PC-3 (cell line): ENCODE data around the gene HEPH. TPM values are rescaled to one million over a fixed set of nuclear protein-coding genes. Genes with fewer than 3 reads are reported as not detected.

Source experiments
- ATAC-seq: fragments of 200-7000 bp; cut with Tn5 transposase; 2 replicates; pipeline ENCODE4 v1.9.1; 2020; ENCODE audit warnings: mild to moderate bottlenecking, moderate library complexity
- BruUV-seq: library from RNA; stranded (reverse); fragments of 400-500 nt; replicated peaks from 2 replicates; lab custom pipeline; 2021; lab: Mats Ljungman, UMichigan
- CTCF ChIA-PET: fragments of 300-600 bp; sonication (Branson Sonifier 250); formaldehyde crosslinking; loops from one replicate; lab custom pipeline; 2022; ENCODE audit warnings: antibody characterized with exemption; lab: Charles Lee
- POLR2A ChIA-PET: fragments of 300-600 bp; sonication (Branson Sonifier 250); formaldehyde crosslinking; loops from one replicate; lab custom pipeline; 2022; ENCODE audit warnings: antibody characterized with exemption; ENCODE audit not compliant: unreplicated experiment; lab: Charles Lee
- DNase-seq: peaks from one replicate; pipeline ENCODE4 v3.0.0-alpha.2; 2015
- H2AFZ ChIP-seq: fragments of 300-600 bp; sonication (generic); 2 replicates; pipeline ENCODE4 v1.6.0; 2016; ENCODE audit warnings: antibody characterized with exemption, low read length
- H3F3A ChIP-seq: fragments of 300-600 bp; sonication (generic); one replicate; pipeline ENCODE4 v1.6.0; 2017; ENCODE audit warnings: antibody characterized with exemption, low read length, control low read depth, mild to moderate bottlenecking; ENCODE audit not compliant: unreplicated experiment
- H3K27ac ChIP-seq: fragments of 300-600 bp; sonication (generic); 2 replicates; pipeline ENCODE4 v1.5.1; 2016; ENCODE audit warnings: mild to moderate bottlenecking, low read length
- H3K27me3 ChIP-seq: fragments of 300-600 bp; sonication (generic); 2 replicates; pipeline ENCODE4 v1.6.1; 2016; ENCODE audit warnings: low read length, mixed read lengths
- H3K36me3 ChIP-seq: fragments of 300-600 bp; sonication (generic); 2 replicates; pipeline ENCODE4 v1.6.1; 2016; ENCODE audit warnings: low read depth, mixed run types, low read length, mixed read lengths
- H3K4me1 ChIP-seq: fragments of 300-600 bp; sonication (generic); 2 replicates; pipeline ENCODE4 v1.5.1; 2016; ENCODE audit warnings: low read length; ENCODE audit not compliant: insufficient read depth
- H3K4me2 ChIP-seq: fragments of 300-600 bp; sonication (generic); 2 replicates; pipeline ENCODE4 v1.6.0; 2016; ENCODE audit warnings: low read length
- H3K4me3 ChIP-seq: fragments of 300-600 bp; sonication (generic); 2 replicates; pipeline ENCODE4 v1.5.1; 2016; ENCODE audit warnings: mild to moderate bottlenecking, low read length, mixed read lengths
- H3K79me2 ChIP-seq: fragments of 300-600 bp; sonication (generic); 2 replicates; pipeline ENCODE4 v1.6.1; 2017; ENCODE audit warnings: low read length, mixed read lengths
- H3K9ac ChIP-seq: fragments of 300-600 bp; sonication (generic); 2 replicates; pipeline ENCODE4 v1.6.0; 2016; ENCODE audit warnings: mild to moderate bottlenecking, low read length
- H3K9me2 ChIP-seq: fragments of 300-600 bp; sonication (generic); replicated peaks from 2 replicates; pipeline ENCODE4 v1.6.1; 2016; ENCODE audit warnings: mixed run types, low read length, mixed read lengths
- H3K9me3 ChIP-seq: fragments of 300-600 bp; sonication (generic); 2 replicates; pipeline ENCODE4 v1.6.1; 2016; ENCODE audit warnings: low read length, mixed read lengths
- H4K20me1 ChIP-seq: fragments of 300-600 bp; sonication (generic); 2 replicates; pipeline ENCODE4 v1.6.1; 2016; ENCODE audit warnings: low read length, mixed read lengths
- CTCF ChIP-seq: fragments of 300-600 bp; sonication (generic); conservative IDR thresholded peaks from 2 replicates; pipeline ENCODE4 v1.5.1; 2017; ENCODE audit warnings: antibody characterized with exemption, low read depth, mild to moderate bottlenecking, low read length
- EZH2 ChIP-seq: fragments of 300-600 bp; sonication (generic); IDR thresholded peaks from one replicate; pipeline ENCODE4 v1.6.1; 2017; ENCODE audit warnings: antibody characterized with exemption, mild to moderate bottlenecking, low read length; ENCODE audit not compliant: unreplicated experiment
- EZH2phosphoT487 ChIP-seq: fragments of 300-600 bp; sonication (generic); IDR thresholded peaks from 2 replicates; pipeline ENCODE4 v1.6.1; 2018; ENCODE audit warnings: mild to moderate bottlenecking, antibody characterized with exemption, low read length, borderline replicate concordance
- intact Hi-C: fragments of 100-400 bp; cut with micrococcal nuclease; formaldehyde crosslinking; loops from 2 replicates; pipeline ENCODE4 v1.9.0; 2023
- total RNA-seq: library from RNA; depleted of rRNA; stranded (reverse); fragments of >200 nt; gene quantifications from 2 replicates; pipeline ENCODE4 v1.2.3, GENCODE V29; 2014

The HEPH gene
- total RNA-seq, 1 experiment from 2014 or later, result not detected

- TF ChIP-seq EZH2 (no peak), CTCF (no peak), EZH2phosphoT487 (no peak)
- no peak overlapping the region for H3K4me2 ChIP-seq
- H3K4me1 ChIP-seq, result no peaks in the 10 kb centered on the region
- intact Hi-C loops, result no loop called here
- no peak for ATAC-seq
- H3K9me2 ChIP-seq, result no peaks in the 10 kb centered on the region
- H3K4me3 ChIP-seq, result no peak overlapping the region
- H3K27ac ChIP-seq, result no peak overlapping the region
- ChIA-PET POLR2A (no interaction called here), CTCF (no interaction called here)
- H3K27me3 ChIP-seq, result no peaks in the 10 kb centered on the region
- no TSS peak for BruUV-seq
- no peaks in the 10 kb centered on the region for H3K36me3 ChIP-seq
- no peaks in the 10 kb centered on the region for H3K79me2 ChIP-seq
- no peak for DNase-seq
- H3K9ac ChIP-seq, result no peak overlapping the region
- H3K9me3 ChIP-seq, result no peaks in the 10 kb centered on the region
- H2AFZ ChIP-seq, result no peak overlapping the region
- H4K20me1 ChIP-seq, result no peaks in the 10 kb centered on the region
- H3F3A ChIP-seq, result no peaks in the 10 kb centered on the region
These were observed 12.1 kb downstream of the HEPH start for GRCh38 chrX:66176134-66176533.

GRCh38 chrX:66191563-66191962 is 27.5 kb downstream of the HEPH start:
- no peaks in the 10 kb centered on the region for H4K20me1 ChIP-seq
- ChIA-PET CTCF (no interaction called here), POLR2A (no interaction called here)
- no peak overlapping the region for H3K4me2 ChIP-seq
- DNase-seq, result no peak
- H3K9me2 ChIP-seq, result no peaks in the 10 kb centered on the region
- no peak for ATAC-seq
- H3K4me1 ChIP-seq, result no peaks in the 10 kb centered on the region
- intact Hi-C loops, result no loop called here
- no peaks in the 10 kb centered on the region for H3K27me3 ChIP-seq
- H3K79me2 ChIP-seq, result no peaks in the 10 kb centered on the region
- H2AFZ ChIP-seq, result no peak overlapping the region
- no peaks in the 10 kb centered on the region for H3F3A ChIP-seq
- H3K27ac ChIP-seq, result no peak overlapping the region
- TF ChIP-seq CTCF (no peak), EZH2phosphoT487 (no peak), EZH2 (no peak)
- H3K36me3 ChIP-seq, result no peaks in the 10 kb centered on the region
- no TSS peak for BruUV-seq
- no peaks in the 10 kb centered on the region for H3K9me3 ChIP-seq
- H3K9ac ChIP-seq, result no peak overlapping the region
- H3K4me3 ChIP-seq, result no peak overlapping the region

GRCh38 chrX:66193821-66194220 is 29.8 kb downstream of the HEPH start:
- H4K20me1 ChIP-seq, result no peaks in the 10 kb centered on the region
- CTCF ChIA-PET, result no interaction called here
- ATAC-seq, result no peak
- TF ChIP-seq EZH2phosphoT487 (no peak), EZH2 (no peak), CTCF (no peak)
- no peak overlapping the region for H2AFZ ChIP-seq
- H3K4me3 ChIP-seq, result no peak overlapping the region
- H3K27me3 ChIP-seq, result no peaks in the 10 kb centered on the region
- no peaks in the 10 kb centered on the region for H3K9me2 ChIP-seq
- H3K79me2 ChIP-seq, result no peaks in the 10 kb centered on the region
- H3K27ac ChIP-seq, result no peak overlapping the region
- H3K4me2 ChIP-seq, result no peak overlapping the region
- no peaks in the 10 kb centered on the region for H3K36me3 ChIP-seq
- H3K4me1 ChIP-seq, result no peaks in the 10 kb centered on the region
- no peak for DNase-seq
- BruUV-seq, result no TSS peak
- intact Hi-C loops, result no loop called here
- H3F3A ChIP-seq, result no peaks in the 10 kb centered on the region
- H3K9me3 ChIP-seq, result no peaks in the 10 kb centered on the region
- H3K9ac ChIP-seq, result no peak overlapping the region
- POLR2A ChIA-PET, result no interaction called here
